Caco-2 (cell line): ENCODE results near the gene THRB. TPM values are rescaled to one million over a fixed set of nuclear protein-coding genes. Genes with fewer than 3 reads are reported as not detected.

ENCODE experiments used
- BruUV-seq: library from RNA; stranded (reverse); fragments of 400-500 nt; replicated peaks from 2 replicates; lab custom pipeline; 2021; lab: Mats Ljungman, UMichigan
- CTCF ChIA-PET: fragments of 300-600 bp; sonication (Branson Sonifier 250); formaldehyde crosslinking; loops from one replicate; lab custom pipeline; 2022; ENCODE audit warnings: antibody characterized with exemption; lab: Charles Lee
- POLR2A ChIA-PET: fragments of 300-600 bp; sonication (Branson Sonifier 250); formaldehyde crosslinking; loops from one replicate; lab custom pipeline; 2022; ENCODE audit warnings: antibody characterized with exemption; lab: Charles Lee
- DNase-seq, 2 experiments: peaks; one replicate each; pipeline versions ENCODE4 v3.0.0 to v3.0.0-alpha.2; 2020 to 2022
- H3K27me3 ChIP-seq: replicated peaks from 2 replicates; pipeline ENCODE4 v1.6.0; 2011; ENCODE audit warnings: low read length; ENCODE audit not compliant: control insufficient read depth, insufficient read depth
- H3K36me3 ChIP-seq: 2 replicates; pipeline ENCODE4 v1.5.1; 2011; ENCODE audit warnings: low read length; ENCODE audit not compliant: control insufficient read depth, insufficient read depth
- H3K4me1 ChIP-seq: fragments of 250-450 bp; sonication (Bioruptor Pico); 2 replicates; pipeline ENCODE4 v1.5.1; 2020; ENCODE audit warnings: mild to moderate bottlenecking
- H3K4me3 ChIP-seq: 2 replicates; pipeline ENCODE4 v1.5.1; 2011; ENCODE audit warnings: low read depth, mild to moderate bottlenecking, control low read depth, low read length
- H3K9me3 ChIP-seq: fragments of 250-450 bp; sonication (Bioruptor Pico); 2 replicates; pipeline ENCODE4 v1.5.1; 2020; ENCODE audit warnings: mild to moderate bottlenecking, moderate library complexity
- H3K27ac Mint-ChIP-seq: one replicate; pipeline ENCODE4 v1.8.0; 2022; ENCODE audit warnings: mixed read lengths; ENCODE audit not compliant: unreplicated experiment
- H3K27me3 Mint-ChIP-seq: one replicate; pipeline ENCODE4 v1.8.0; 2022; ENCODE audit warnings: mixed read lengths; ENCODE audit not compliant: insufficient read depth, unreplicated experiment
- H3K36me3 Mint-ChIP-seq: one replicate; pipeline ENCODE4 v1.8.0; 2022; ENCODE audit warnings: mild to moderate bottlenecking, mixed read lengths; ENCODE audit not compliant: insufficient read depth, unreplicated experiment
- H3K4me1 Mint-ChIP-seq: one replicate; pipeline ENCODE4 v1.8.0; 2022; ENCODE audit warnings: low read depth, mixed read lengths; ENCODE audit not compliant: unreplicated experiment
- H3K4me3 Mint-ChIP-seq: one replicate; pipeline ENCODE4 v1.8.0; 2022; ENCODE audit warnings: mild to moderate bottlenecking, moderate library complexity, mixed read lengths; ENCODE audit not compliant: unreplicated experiment
- H3K9me3 Mint-ChIP-seq: one replicate; pipeline ENCODE4 v1.8.0; 2022; ENCODE audit warnings: mixed read lengths; ENCODE audit not compliant: unreplicated experiment
- intact Hi-C: fragments of 100-400 bp; cut with micrococcal nuclease; formaldehyde crosslinking; loops from one replicate; pipeline ENCODE4 v1.10.0; 2022; ENCODE audit not compliant: unreplicated experiment
- total RNA-seq: library from RNA; stranded (reverse); gene quantifications from 2 replicates; pipeline ENCODE4 v1.2.3, GENCODE V29; 2022
- TF ChIP-seq, protein P1 (sequence below), 2 experiments: fragments of 200-600 bp in 1 of 2; IDR thresholded peaks; 1 replicate in 1 of 2; 2 replicates in 1 of 2; pipeline versions ENCODE4 v1.5.1 to v1.8.0; 2011 to 2022; ENCODE audit warnings: antibody characterized with exemption in 1 of 2, control low read depth in 1 of 2, inconsistent platforms in 1 of 2, low read depth in 1 of 2, low read length in 1 of 2, mild to moderate bottlenecking in 1 of 2, moderate library complexity in 1 of 2; ENCODE audit not compliant: insufficient read depth in 1 of 2, severe bottlenecking in 1 of 2, unreplicated experiment in 1 of 2

The THRB gene
- total RNA-seq, 1 experiment from 2014 or later, result 19.4 TPM

DNA sequence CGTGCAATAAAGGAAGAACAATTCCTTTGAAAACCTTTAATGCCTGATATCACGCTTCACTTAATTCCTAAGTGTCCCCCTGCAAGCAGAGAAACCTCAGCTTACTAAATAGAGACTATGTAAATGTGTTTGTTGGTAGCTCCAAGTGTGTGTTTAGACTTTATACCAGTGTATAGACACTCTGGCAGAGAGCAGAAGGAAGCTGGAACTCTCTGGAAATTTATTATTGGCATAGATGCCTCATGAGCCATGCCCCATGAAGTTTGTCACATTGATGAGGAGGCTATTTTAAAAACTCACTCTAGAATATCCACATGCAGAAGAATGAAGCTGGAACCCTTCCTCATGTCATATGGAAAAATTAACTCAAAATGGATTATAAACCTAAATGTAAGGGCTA is 99.9 kb downstream of the THRB start:
- Mint-ChIP-seq H3K4me1 (peaks cover 7% of the 10 kb centered on the region), H3K27ac (no peak overlapping the region)
- intact Hi-C loops, result loop anchor here (5.0 kb wide), 1 partner anchor 103 kb away; no protein-coding TSS in a partner anchor

DNA sequence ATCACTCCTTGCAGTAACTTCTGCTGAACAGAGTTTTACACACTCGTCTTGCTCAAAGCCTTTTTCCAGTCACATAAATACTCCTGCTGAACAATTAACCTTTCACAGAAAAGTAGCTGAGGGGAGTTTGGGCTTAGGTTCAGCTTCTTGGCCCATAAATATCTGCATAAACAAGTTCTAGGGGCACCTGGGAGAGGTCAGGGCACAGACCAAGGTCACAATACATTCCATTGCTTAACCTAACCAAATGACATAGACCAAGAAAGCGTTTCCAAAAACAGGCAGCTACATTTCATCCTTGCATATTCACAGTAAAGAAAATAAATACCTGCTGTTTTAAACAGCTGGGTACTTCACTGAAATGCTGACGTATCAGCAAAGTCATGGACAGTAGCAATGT is 101.3 kb downstream of the THRB start:
- no peaks in the 10 kb centered on the region for H3K27me3 ChIP-seq
- DNase-seq, result no peak
- Mint-ChIP-seq H3K4me3 (no peak overlapping the region), H3K36me3 (no peaks in the 10 kb centered on the region), H3K4me1 (peaks cover 7% of the 10 kb centered on the region), H3K27me3 (no peaks in the 10 kb centered on the region), H3K9me3 (no peaks in the 10 kb centered on the region), H3K27ac (no peak overlapping the region)
- no TSS peak for BruUV-seq
- intact Hi-C loops, result loop anchor here (5.0 kb wide), 1 partner anchor 104 kb away; no protein-coding TSS in a partner anchor
- peaks cover 21% of the 10 kb centered on the region for H3K4me1 ChIP-seq
- no peaks in the 10 kb centered on the region for H3K9me3 ChIP-seq
- ChIA-PET POLR2A (no interaction called here), CTCF (no interaction called here)
- H3K4me3 ChIP-seq, result no peak overlapping the region
- TF ChIP-seq, protein P1, sequence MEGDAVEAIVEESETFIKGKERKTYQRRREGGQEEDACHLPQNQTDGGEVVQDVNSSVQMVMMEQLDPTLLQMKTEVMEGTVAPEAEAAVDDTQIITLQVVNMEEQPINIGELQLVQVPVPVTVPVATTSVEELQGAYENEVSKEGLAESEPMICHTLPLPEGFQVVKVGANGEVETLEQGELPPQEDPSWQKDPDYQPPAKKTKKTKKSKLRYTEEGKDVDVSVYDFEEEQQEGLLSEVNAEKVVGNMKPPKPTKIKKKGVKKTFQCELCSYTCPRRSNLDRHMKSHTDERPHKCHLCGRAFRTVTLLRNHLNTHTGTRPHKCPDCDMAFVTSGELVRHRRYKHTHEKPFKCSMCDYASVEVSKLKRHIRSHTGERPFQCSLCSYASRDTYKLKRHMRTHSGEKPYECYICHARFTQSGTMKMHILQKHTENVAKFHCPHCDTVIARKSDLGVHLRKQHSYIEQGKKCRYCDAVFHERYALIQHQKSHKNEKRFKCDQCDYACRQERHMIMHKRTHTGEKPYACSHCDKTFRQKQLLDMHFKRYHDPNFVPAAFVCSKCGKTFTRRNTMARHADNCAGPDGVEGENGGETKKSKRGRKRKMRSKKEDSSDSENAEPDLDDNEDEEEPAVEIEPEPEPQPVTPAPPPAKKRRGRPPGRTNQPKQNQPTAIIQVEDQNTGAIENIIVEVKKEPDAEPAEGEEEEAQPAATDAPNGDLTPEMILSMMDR (IDR thresholded peaks at IDR 0.05; ENCODE audit: insufficient read depth in 1 of 2, low read depth in 1 of 2, low read length in 1 of 2, severe bottlenecking in 1 of 2, unreplicated experiment in 1 of 2), result no peak
- H3K36me3 ChIP-seq, result no peaks in the 10 kb centered on the region

More for the DNA sequence above, 99.9 kb downstream of the THRB start:
- Histone ChIP-seq H3K4me1 (peaks cover 11% of the 10 kb centered on the region), H3K36me3 (no peaks in the 10 kb centered on the region), H3K27me3 (no peaks in the 10 kb centered on the region), H3K9me3 (no peaks in the 10 kb centered on the region), H3K4me3 (no peak overlapping the region)
- H3K9me3 Mint-ChIP-seq, result no peaks in the 10 kb centered on the region
- ChIA-PET CTCF (no interaction called here), POLR2A (no interaction called here)
- TF ChIP-seq, protein P1 (IDR thresholded peaks at IDR 0.05; ENCODE audit: insufficient read depth in 1 of 2, low read depth in 1 of 2, low read length in 1 of 2, severe bottlenecking in 1 of 2, unreplicated experiment in 1 of 2), result no peak
- no TSS peak for BruUV-seq
- no peak overlapping the region for H3K4me3 Mint-ChIP-seq
- no peaks in the 10 kb centered on the region for H3K27me3 Mint-ChIP-seq
- H3K36me3 Mint-ChIP-seq, result no peaks in the 10 kb centered on the region
- DNase-seq, result no peak

DNA sequence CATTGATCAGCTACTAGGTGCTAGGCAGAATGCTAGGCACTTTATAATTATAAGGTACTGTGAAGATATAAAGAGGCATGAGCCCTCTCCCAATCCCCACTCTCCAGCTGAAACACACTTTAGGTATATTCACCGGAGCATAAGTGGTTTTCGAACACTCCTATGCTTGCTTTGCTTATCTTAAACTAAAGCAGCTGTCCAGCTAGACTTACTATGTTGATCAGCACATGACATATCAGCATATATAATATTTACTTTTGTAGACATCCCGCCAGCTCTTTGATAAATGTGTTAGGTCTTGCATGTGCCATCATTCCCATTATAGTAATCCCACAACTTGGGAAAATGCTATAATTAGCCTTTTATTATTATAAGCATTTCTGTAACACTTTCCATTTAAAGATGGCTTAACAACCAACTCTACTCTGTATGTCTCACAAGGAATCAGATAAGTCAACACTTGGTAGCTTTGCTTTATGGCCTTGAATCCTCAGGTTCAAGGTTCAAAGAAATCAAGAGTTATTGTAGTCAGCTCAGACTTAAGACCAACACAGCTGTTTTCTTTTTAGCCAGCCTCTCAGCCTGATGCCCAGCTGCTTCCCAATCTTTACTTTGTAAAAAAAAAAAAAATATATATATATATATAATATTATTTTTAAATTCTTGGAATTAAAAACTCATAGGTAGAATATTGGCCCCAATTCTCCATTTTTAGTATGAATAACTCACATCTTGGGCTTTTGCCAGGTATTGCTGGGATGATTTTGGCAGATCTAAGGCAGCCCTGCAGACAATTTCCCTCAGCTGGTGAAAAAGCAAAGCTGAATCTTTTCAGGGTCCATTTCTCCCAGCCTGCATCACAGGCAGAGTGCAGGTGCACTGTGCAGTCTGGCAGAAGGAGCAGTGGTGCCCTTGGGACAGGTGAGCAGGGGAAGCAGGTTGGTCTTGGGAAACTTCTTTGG is 104.2 kb downstream of the THRB start:
- H3K4me1 Mint-ChIP-seq, result peaks cover 7% of the 10 kb centered on the region
- no peaks in the 10 kb centered on the region for H3K27me3 Mint-ChIP-seq

More for the DNA sequence above, 104.2 kb downstream of the THRB start:
- Histone ChIP-seq H3K4me3 (no peak overlapping the region), H3K4me1 (peaks cover 30% of the 10 kb centered on the region), H3K36me3 (no peaks in the 10 kb centered on the region; the same call in 1 of the 2 replicates), H3K9me3 (no peaks in the 10 kb centered on the region), H3K27me3 (no peaks in the 10 kb centered on the region)
- no TSS peak for BruUV-seq
- CTCF ChIA-PET, result no interaction called here
- intact Hi-C loops, result loop anchor here (5.0 kb wide), 1 partner anchor 107 kb away; no protein-coding TSS in a partner anchor
- Mint-ChIP-seq H3K27ac (no peak overlapping the region), H3K9me3 (no peaks in the 10 kb centered on the region), H3K36me3 (no peaks in the 10 kb centered on the region), H3K4me3 (no peak overlapping the region)
- POLR2A ChIA-PET, result interaction anchor here (0.8 to 0.9 kb wide), 2 partner anchors 14 to 61 kb away, joined by 3 read pairs; no protein-coding TSS in a partner anchor
- TF ChIP-seq, protein P1 (IDR thresholded peaks at IDR 0.05; ENCODE audit: insufficient read depth in 1 of 2, low read depth in 1 of 2, low read length in 1 of 2, severe bottlenecking in 1 of 2, unreplicated experiment in 1 of 2), result no peak
- no peak for DNase-seq
